ENCODE measurements around the gene PTPN13. TPM values are rescaled to one million over a fixed set of nuclear protein-coding genes. Genes with fewer than 3 reads are reported as not detected.

Gene PTPN13
- total RNA-seq, 4 donors from 2014 or later, result 97.3 to 146 (median 125) TPM

DNA sequence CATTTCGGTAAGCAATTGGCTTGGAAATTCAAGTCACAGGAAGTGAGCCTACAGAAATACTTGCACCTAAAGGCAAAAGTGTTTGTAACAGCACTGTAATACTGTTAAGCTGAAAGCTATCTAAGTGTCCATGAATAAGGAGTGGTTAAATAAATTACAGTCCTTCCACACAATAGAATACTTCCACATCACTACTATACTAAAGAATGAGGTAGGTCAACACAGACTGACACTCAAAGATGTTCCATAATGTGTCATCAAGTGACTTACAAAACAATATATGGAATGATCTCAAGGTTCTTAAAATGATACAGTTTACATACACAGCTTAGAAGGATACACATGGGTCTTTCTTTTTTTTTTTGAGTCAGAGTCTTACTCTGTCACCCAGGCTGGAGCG is 228.0 kb downstream of the PTPN13 start:
- Histone ChIP-seq H3K4me1 (peaks cover 9% of the 10 kb centered on the region), H3K36me3 (peaks cover 20% of the 10 kb centered on the region), H3K4me3 (no peak overlapping the region), H3K9me3 (no peaks in the 10 kb centered on the region), H3K27me3 (no peaks in the 10 kb centered on the region), H3K27ac (no peak overlapping the region)
- DNase-seq (ENCODE audit: low spot score in 2 of 2), result no peak
- TF ChIP-seq POLR2AphosphoS5 (IDR thresholded peaks at IDR 0.05), result no peak
- no peak for TF ChIP-seq EP300 (IDR thresholded peaks at IDR 0.05)
- no peak for TF ChIP-seq CTCF (IDR thresholded peaks at IDR 0.05)
- TF ChIP-seq POLR2A (IDR thresholded peaks at IDR 0.05), result no peak
- WGBS, result 90% methylated on average over 2 of the region's 2 CpGs

GRCh38 chr4:86825511-86825910 is 231.4 kb downstream of the PTPN13 start:
- Histone ChIP-seq H3K27ac (no peak overlapping the region), H3K9me3 (no peaks in the 10 kb centered on the region), H3K36me3 (peaks cover 27% of the 10 kb centered on the region), H3K27me3 (no peaks in the 10 kb centered on the region), H3K4me3 (no peak overlapping the region), H3K4me1 (peaks cover 1% of the 10 kb centered on the region)
- WGBS, result 72% methylated on average over 3 of the region's 3 CpGs
- TF ChIP-seq POLR2A (IDR thresholded peaks at IDR 0.05) (no peak), POLR2AphosphoS5 (IDR thresholded peaks at IDR 0.05) (no peak), CTCF (IDR thresholded peaks at IDR 0.05) (no peak), EP300 (IDR thresholded peaks at IDR 0.05) (no peak)
- DNase-seq (ENCODE audit: low spot score in 2 of 2), result no peak

DNA sequence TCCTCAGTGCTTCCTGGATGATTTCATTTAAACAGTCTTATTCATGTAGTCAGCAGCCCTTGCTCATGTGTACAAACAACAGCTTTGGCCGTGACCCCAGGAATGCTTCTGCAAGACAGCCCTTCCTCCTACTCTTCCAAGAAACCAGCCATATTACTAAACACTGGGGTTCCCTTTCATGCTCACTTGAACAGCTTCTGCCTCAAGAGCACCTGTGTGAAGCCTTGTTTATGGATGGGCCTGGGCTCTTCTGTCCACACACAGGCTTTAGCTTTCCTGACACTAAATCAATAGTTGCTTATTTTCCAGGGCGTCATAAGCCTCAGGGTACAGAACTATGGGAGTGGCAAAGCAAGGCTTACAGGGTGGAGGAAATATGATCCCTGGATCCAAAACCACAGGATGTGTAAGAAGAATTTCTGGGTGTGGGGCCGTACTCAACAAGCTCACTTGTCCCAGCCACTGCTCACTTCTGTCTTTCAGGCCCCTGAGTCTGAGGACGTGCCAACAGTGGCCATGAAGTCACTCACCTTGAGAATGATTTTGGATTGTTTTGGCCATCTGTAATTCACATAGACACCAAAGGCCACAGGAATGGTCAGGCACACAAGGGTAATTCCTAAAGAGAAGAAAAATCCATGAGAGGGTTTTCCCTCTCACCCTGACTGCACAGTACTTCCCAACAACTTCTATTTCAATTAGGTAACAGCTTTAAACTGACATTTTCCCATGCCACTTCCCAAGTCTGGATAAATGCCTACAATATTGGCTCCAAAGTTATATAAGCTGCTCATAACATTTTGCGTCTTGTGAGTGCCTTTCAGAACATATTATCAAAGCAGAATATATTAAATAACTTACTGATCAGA is 237.4 kb downstream of the PTPN13 start:
- Histone ChIP-seq H3K27ac (peak overlapping the region; percentile 74), H3K36me3 (peaks cover 8% of the 10 kb centered on the region), H3K9me3 (no peaks in the 10 kb centered on the region), H3K4me1 (peaks cover 21% of the 10 kb centered on the region), H3K4me3 (no peak overlapping the region), H3K27me3 (no peaks in the 10 kb centered on the region)
- DNase-seq (ENCODE audit: low spot score in 2 of 2), result no peak
- TF ChIP-seq EP300 (IDR thresholded peaks at IDR 0.05) (no peak), CTCF (IDR thresholded peaks at IDR 0.05) (no peak), POLR2A (IDR thresholded peaks at IDR 0.05) (no peak), POLR2AphosphoS5 (IDR thresholded peaks at IDR 0.05) (no peak)
- WGBS, result 43% methylated on average over 5 of the region's 5 CpGs

GRCh38 chr4:86833615-86834014 is 239.5 kb downstream of the PTPN13 start:
- DNase-seq (ENCODE audit: low spot score in 2 of 2), result no peak
- H3K4me3 ChIP-seq, result no peak overlapping the region

More at GRCh38 chr4:86833615-86834014, 239.5 kb downstream of the PTPN13 start:
- peaks cover 8% of the 10 kb centered on the region for H3K36me3 ChIP-seq
- 95% methylated on average over 1 of the region's 1 CpG for WGBS
- H3K4me1 ChIP-seq, result peaks cover 36% of the 10 kb centered on the region
- no peak overlapping the region for H3K27ac ChIP-seq
- no peaks in the 10 kb centered on the region for H3K27me3 ChIP-seq
- TF ChIP-seq POLR2A (IDR thresholded peaks at IDR 0.05) (no peak), POLR2AphosphoS5 (IDR thresholded peaks at IDR 0.05) (no peak), EP300 (IDR thresholded peaks at IDR 0.05) (no peak), CTCF (IDR thresholded peaks at IDR 0.05) (no peak)
- H3K9me3 ChIP-seq, result no peaks in the 10 kb centered on the region
